Measurements from ENCODE around the gene ARSG. TPM values are rescaled to one million over a fixed set of nuclear protein-coding genes. Genes with fewer than 3 reads are reported as not detected.
A peak's percentile ranks its signal among the peaks of the same experiment; 100 is the strongest.
"Not testable (repeated sequence)": the region's sequence is repeated elsewhere in the genome, so short reads cannot be mapped to it uniquely, and the experiment has no call there.

Gene ARSG
- total and polyA plus RNA-seq, 5 donors from 2014 or later, result 10.3 to 21.8 (median 13.2) TPM

GRCh38 chr17:68281965-68282364, 9.3 kb upstream of the ARSG start:
- H3K4me3 ChIP-seq (ENCODE audit: low read depth, low read length); H3K27me3 ChIP-seq (ENCODE audit: control insufficient read depth, insufficient read depth, low read length); H3K27me3 Mint-ChIP-seq; H3K9me3 Mint-ChIP-seq; H3K4me1 ChIP-seq (ENCODE audit: control insufficient read depth, insufficient read depth, low read length, poor library complexity, severe bottlenecking); H3K27ac ChIP-seq (ENCODE audit: insufficient read depth, low read length, poor library complexity, severe bottlenecking); H3K9me3 ChIP-seq (ENCODE audit: control insufficient read depth in 2 of 2, low read length in 2 of 2); ATAC-seq (ENCODE audit: low read depth in 2 of 2); DNase-seq; H3K4me3 Mint-ChIP-seq: not testable (repeated sequence)
- Mint-ChIP-seq H3K36me3 (peaks cover 39% of the 10 kb centered on the region), H3K27ac (peak overlapping the region in 1 of 3 donors; percentile 78), H3K4me1 (peaks cover 9 to 49% (median 23%) of the 10 kb centered on the region in 4 donors)
- peaks cover 33% of the 10 kb centered on the region for H3K36me3 ChIP-seq (ENCODE audit: control insufficient read depth, insufficient read depth, low read length)

DNA sequence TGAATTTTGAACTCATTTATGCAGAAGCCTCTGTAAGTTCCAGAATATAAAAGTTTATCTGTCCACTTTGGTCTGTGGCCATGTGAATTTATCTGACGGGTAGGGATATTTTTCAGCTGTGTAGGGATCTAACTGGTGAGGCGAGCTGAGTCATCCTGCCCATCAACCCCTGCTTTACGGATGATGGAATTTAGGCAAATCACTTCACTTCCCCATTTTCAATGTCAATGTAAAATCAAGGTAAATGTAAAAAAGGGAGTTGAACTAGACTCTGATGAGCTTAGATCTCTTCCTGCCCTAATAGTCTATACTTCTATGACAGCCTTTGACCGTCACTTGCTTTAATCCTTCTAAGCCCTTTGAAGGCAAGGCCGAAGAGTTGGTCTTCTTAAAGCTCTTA, 2.9 kb upstream of the ARSG start:
- Histone ChIP-seq H3K27me3 (ENCODE audit: control insufficient read depth, insufficient read depth, low read length) (no peaks in the 10 kb centered on the region), H3K9me3 (ENCODE audit: control insufficient read depth in 2 of 2, low read length in 2 of 2) (no peaks in the 10 kb centered on the region), H3K4me3 (ENCODE audit: low read depth, low read length) (peak overlapping the region; percentile 94), H3K27ac (ENCODE audit: insufficient read depth, low read length, poor library complexity, severe bottlenecking) (peak overlapping the region; percentile 97), H3K36me3 (ENCODE audit: control insufficient read depth, insufficient read depth, low read length) (no peaks in the 10 kb centered on the region), H3K4me1 (ENCODE audit: control insufficient read depth, insufficient read depth, low read length, poor library complexity, severe bottlenecking) (peaks cover 39% of the 10 kb centered on the region)
- Mint-ChIP-seq H3K4me3 (peak overlapping the region; percentile 92 to 100 (median 100)), H3K36me3 (peaks cover 8% of the 10 kb centered on the region), H3K9me3 (no peaks in the 10 kb centered on the region), H3K27me3 (peaks cover 4% of the 10 kb centered on the region), H3K27ac (peak overlapping the region; percentile 82 to 96 (median 82)), H3K4me1 (peaks cover 22 to 67% (median 41%) of the 10 kb centered on the region in 4 donors)
- DNase-seq (no peak), ATAC-seq (ENCODE audit: low read depth in 2 of 2) (no peak)

DNA sequence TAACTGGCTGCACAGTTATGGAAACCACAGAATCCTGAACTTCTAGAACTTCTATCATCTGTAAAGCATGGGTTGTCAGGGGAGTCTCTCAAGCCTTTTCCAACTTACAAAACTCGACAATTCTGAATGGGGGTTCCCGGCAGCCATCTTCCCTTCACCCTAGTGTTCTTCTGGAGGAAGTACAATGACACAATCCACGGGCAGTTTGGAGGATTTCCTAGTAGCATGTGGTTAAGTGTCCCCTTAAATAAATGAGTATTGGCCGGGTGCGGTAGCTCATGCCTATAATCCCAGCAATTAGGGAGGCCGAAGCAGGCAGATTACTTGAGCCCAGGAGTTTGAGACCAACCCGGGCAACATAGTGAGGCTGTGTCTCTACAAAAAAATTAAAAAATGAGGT, 2.5 kb upstream of the ARSG start:
- peak overlapping the region; percentile 92 to 100 (median 100) for H3K4me3 Mint-ChIP-seq
- H3K4me1 Mint-ChIP-seq, result peaks cover 22 to 70% (median 43%) of the 10 kb centered on the region in 4 donors
- H3K27me3 ChIP-seq (ENCODE audit: control insufficient read depth, insufficient read depth, low read length), result no peaks in the 10 kb centered on the region
- H3K36me3 Mint-ChIP-seq, result peaks cover 8% of the 10 kb centered on the region
- H3K27ac ChIP-seq (ENCODE audit: insufficient read depth, low read length, poor library complexity, severe bottlenecking), result peak overlapping the region; percentile 97
- peaks cover 43% of the 10 kb centered on the region for H3K4me1 ChIP-seq (ENCODE audit: control insufficient read depth, insufficient read depth, low read length, poor library complexity, severe bottlenecking)
- peaks cover 4% of the 10 kb centered on the region for H3K27me3 Mint-ChIP-seq
- DNase-seq (peak in 1 of 3 donors; percentile 37), ATAC-seq (ENCODE audit: low read depth in 2 of 2) (no peak)
- H3K9me3 ChIP-seq (ENCODE audit: control insufficient read depth in 2 of 2, low read length in 2 of 2), result no peaks in the 10 kb centered on the region
- peak overlapping the region; percentile 82 to 96 (median 82) for H3K27ac Mint-ChIP-seq
- no peaks in the 10 kb centered on the region for H3K9me3 Mint-ChIP-seq
- peak overlapping the region; percentile 94 for H3K4me3 ChIP-seq (ENCODE audit: low read depth, low read length)
- no peaks in the 10 kb centered on the region for H3K36me3 ChIP-seq (ENCODE audit: control insufficient read depth, insufficient read depth, low read length)

DNA sequence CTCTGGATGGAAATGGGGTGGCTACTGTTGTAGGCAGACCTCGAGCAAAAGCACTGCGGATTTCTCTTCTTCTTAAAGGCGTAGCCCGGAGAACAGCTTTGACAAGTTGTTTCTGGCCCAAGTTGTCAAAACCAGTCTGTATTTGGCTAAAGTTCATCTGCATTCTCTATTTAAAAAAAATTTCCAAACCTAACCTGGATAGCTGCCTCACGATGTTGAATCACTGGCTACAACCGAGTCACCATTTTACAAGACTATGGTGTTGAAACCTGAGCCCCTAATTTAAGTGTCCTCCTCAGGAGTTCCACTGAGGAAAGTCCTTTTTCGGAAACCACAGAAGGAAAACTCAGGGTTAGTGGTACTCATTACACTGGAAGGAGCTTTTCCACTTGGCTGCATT, 1.8 kb upstream of the ARSG start:
- no peaks in the 10 kb centered on the region for H3K27me3 ChIP-seq (ENCODE audit: control insufficient read depth, insufficient read depth, low read length)
- DNase-seq (no peak), ATAC-seq (ENCODE audit: low read depth in 2 of 2) (no peak)
- peak overlapping the region; percentile 94 for H3K4me3 ChIP-seq (ENCODE audit: low read depth, low read length)
- peaks cover 22 to 76% (median 47%) of the 10 kb centered on the region in 4 donors for H3K4me1 Mint-ChIP-seq
- H3K9me3 ChIP-seq (ENCODE audit: control insufficient read depth in 2 of 2, low read length in 2 of 2), result no peaks in the 10 kb centered on the region
- peak overlapping the region; percentile 92 to 100 (median 100) for H3K4me3 Mint-ChIP-seq
- peaks cover 48% of the 10 kb centered on the region for H3K4me1 ChIP-seq (ENCODE audit: control insufficient read depth, insufficient read depth, low read length, poor library complexity, severe bottlenecking)
- H3K36me3 Mint-ChIP-seq, result peaks cover 8% of the 10 kb centered on the region
- no peaks in the 10 kb centered on the region for H3K9me3 Mint-ChIP-seq
- peak overlapping the region; percentile 97 for H3K27ac ChIP-seq (ENCODE audit: insufficient read depth, low read length, poor library complexity, severe bottlenecking)
- H3K27ac Mint-ChIP-seq, result peak overlapping the region; percentile 96 to 100 (median 98)
- peaks cover 4% of the 10 kb centered on the region for H3K27me3 Mint-ChIP-seq
- H3K36me3 ChIP-seq (ENCODE audit: control insufficient read depth, insufficient read depth, low read length), result no peaks in the 10 kb centered on the region

DNA sequence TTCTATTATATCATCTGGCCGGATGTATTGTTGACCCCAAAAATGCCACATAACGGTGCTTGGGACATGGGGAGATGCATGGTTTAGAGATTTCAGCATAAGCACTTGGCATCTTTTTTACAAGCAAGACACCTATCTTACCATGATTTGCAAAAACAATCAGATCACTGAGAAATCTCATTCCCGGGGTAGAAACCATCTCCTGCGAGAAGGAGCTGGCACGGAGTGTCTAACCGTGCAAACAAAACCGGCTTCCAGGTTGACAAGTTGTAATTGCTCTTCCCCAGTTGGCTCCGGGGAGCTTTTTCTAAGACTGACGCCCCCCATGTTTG, 1.4 kb upstream of the ARSG start:
- H3K27ac Mint-ChIP-seq, result peak overlapping the region; percentile 96 to 100 (median 98)
- Histone ChIP-seq H3K27me3 (ENCODE audit: control insufficient read depth, insufficient read depth, low read length) (no peaks in the 10 kb centered on the region), H3K4me1 (ENCODE audit: control insufficient read depth, insufficient read depth, low read length, poor library complexity, severe bottlenecking) (peaks cover 52% of the 10 kb centered on the region), H3K36me3 (ENCODE audit: control insufficient read depth, insufficient read depth, low read length) (no peaks in the 10 kb centered on the region), H3K9me3 (ENCODE audit: control insufficient read depth in 2 of 2, low read length in 2 of 2) (no peaks in the 10 kb centered on the region), H3K4me3 (ENCODE audit: low read depth, low read length) (peak overlapping the region; percentile 94), H3K27ac (ENCODE audit: insufficient read depth, low read length, poor library complexity, severe bottlenecking) (peak overlapping the region; percentile 97)
- H3K4me3 Mint-ChIP-seq, result peak overlapping the region; percentile 92 to 100 (median 100)
- ATAC-seq (ENCODE audit: low read depth in 2 of 2), result no peak
- H3K4me1 Mint-ChIP-seq, result peaks cover 24 to 76% (median 50%) of the 10 kb centered on the region in 4 donors
- H3K36me3 Mint-ChIP-seq, result peaks cover 8% of the 10 kb centered on the region
- H3K9me3 Mint-ChIP-seq, result no peaks in the 10 kb centered on the region
- H3K27me3 Mint-ChIP-seq, result peaks cover 4% of the 10 kb centered on the region
- no peak for DNase-seq

DNA sequence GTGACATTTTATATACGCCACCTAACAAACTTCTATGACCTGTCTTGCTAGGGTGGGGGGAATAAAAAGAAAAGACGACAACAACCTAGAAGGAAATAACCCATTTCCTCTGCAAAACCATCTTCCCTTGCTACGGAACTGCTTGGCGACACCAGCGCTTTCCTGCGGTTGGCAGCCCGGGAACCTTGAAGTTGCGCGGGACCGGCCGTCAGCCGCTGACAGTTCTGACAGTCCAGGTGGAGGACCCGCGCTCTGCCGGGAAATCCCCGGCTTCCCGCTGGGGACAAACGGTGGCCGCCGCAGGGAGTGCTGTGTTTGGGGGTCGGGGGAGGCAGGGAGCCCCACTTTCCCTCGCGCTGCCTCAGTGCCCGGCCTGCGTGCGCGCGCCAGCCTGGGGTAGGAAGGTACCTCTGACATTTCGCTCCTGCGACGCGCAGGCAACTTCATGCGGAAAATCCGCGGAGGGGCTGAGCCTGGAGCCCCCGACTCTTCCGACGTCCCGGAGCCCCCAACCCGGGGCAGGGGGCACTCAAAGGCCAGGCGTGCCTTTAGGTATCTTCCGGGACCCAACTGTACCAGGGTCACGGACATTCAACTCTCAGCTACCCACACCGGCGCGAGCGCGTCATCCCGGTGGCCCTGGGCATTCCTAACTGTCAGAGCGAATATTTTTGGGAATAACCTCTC, 884 bp upstream of the ARSG start:
- peaks cover 26 to 78% (median 52%) of the 10 kb centered on the region in 4 donors for H3K4me1 Mint-ChIP-seq
- H3K27me3 Mint-ChIP-seq, result peaks cover 4% of the 10 kb centered on the region
- DNase-seq (peak; percentile 56 to 62 (median 61)), ATAC-seq (ENCODE audit: low read depth in 2 of 2) (no peak)
- no peaks in the 10 kb centered on the region for H3K9me3 Mint-ChIP-seq
- H3K27me3 ChIP-seq (ENCODE audit: control insufficient read depth, insufficient read depth, low read length), result no peaks in the 10 kb centered on the region
- H3K27ac Mint-ChIP-seq, result peak overlapping the region; percentile 96 to 100 (median 98)
- H3K4me3 ChIP-seq (ENCODE audit: low read depth, low read length), result peak overlapping the region; percentile 94
- H3K9me3 ChIP-seq (ENCODE audit: control insufficient read depth in 2 of 2, low read length in 2 of 2), result no peaks in the 10 kb centered on the region
- H3K36me3 ChIP-seq (ENCODE audit: control insufficient read depth, insufficient read depth, low read length), result no peaks in the 10 kb centered on the region
- H3K4me1 ChIP-seq (ENCODE audit: control insufficient read depth, insufficient read depth, low read length, poor library complexity, severe bottlenecking), result peaks cover 57% of the 10 kb centered on the region
- H3K27ac ChIP-seq (ENCODE audit: insufficient read depth, low read length, poor library complexity, severe bottlenecking), result peak overlapping the region; percentile 97
- H3K36me3 Mint-ChIP-seq, result peaks cover 8% of the 10 kb centered on the region
- H3K4me3 Mint-ChIP-seq, result peak overlapping the region; percentile 92 to 100 (median 100)

DNA sequence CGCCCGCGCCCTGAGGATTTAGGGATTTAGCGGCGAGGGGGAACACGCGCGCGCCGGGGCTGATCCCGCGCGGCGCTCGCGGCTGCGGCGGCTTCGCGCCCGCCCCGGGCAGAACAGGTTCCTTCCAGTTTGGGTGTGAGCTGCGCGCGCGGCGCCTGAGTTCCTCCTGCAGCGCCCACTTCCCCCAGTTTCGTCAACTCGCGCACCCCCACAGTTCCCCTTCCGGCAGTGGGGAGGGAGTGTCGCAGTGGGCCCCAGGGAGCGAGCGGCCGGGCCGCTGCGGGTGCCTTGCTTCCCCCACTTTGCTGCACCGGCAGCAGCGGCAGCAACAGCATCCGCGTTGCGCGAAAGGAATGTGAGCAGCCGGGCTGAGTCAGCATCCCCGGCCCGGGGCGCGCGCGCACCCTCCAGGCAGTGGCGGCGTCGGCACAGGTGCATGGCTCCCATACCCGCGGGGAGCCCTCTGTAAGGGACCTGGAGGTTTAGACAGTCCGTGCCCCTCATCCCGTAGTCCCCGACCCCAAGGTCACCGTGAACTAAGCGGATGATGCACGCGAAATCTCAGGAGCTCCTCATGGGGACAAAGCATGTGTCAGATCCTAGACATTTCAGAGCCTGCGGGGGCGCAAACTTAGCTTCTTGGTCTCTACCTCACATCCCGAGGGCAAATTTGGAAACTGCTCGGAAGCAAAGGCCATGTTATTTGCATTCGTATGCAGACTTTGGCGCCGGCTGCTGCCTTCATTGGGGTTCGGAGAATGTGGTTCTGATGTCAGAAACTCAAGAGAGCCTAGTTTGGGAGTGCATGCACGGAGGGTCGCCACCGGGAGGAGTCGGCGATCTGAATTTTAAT, 767 bp downstream of the ARSG start:
- peaks cover 34 to 78% (median 62%) of the 10 kb centered on the region in 4 donors for H3K4me1 Mint-ChIP-seq
- no peaks in the 10 kb centered on the region for H3K27me3 ChIP-seq (ENCODE audit: control insufficient read depth, insufficient read depth, low read length)
- H3K27ac ChIP-seq (ENCODE audit: insufficient read depth, low read length, poor library complexity, severe bottlenecking), result peak overlapping the region; percentile 97
- H3K27me3 Mint-ChIP-seq, result peaks cover 4% of the 10 kb centered on the region
- H3K9me3 ChIP-seq (ENCODE audit: control insufficient read depth in 2 of 2, low read length in 2 of 2), result no peaks in the 10 kb centered on the region
- H3K4me3 Mint-ChIP-seq, result peak overlapping the region; percentile 86 to 100 (median 90)
- H3K36me3 ChIP-seq (ENCODE audit: control insufficient read depth, insufficient read depth, low read length), result no peaks in the 10 kb centered on the region
- H3K4me1 ChIP-seq (ENCODE audit: control insufficient read depth, insufficient read depth, low read length, poor library complexity, severe bottlenecking), result peaks cover 69% of the 10 kb centered on the region
- H3K27ac Mint-ChIP-seq, result peak overlapping the region; percentile 93 to 96 (median 94)
- no peaks in the 10 kb centered on the region for H3K9me3 Mint-ChIP-seq
- ATAC-seq (ENCODE audit: low read depth in 2 of 2) (peak; percentile 73 to 74), DNase-seq (peak; percentile 86 to 97 (median 97))
- H3K36me3 Mint-ChIP-seq, result peaks cover 8% of the 10 kb centered on the region
- peak overlapping the region; percentile 84 for H3K4me3 ChIP-seq (ENCODE audit: low read depth, low read length)
